ENCODE measurements around the gene RABEP2.

Gene RABEP2

GRCh38 chr16:28925386-28926228 is 569 bp upstream of the RABEP2 start:
- Mint-ChIP-seq H3K27me3 (no peaks in the 10 kb centered on the region), H3K36me3 (peaks cover 12% of the 10 kb centered on the region), H3K4me1 (peaks cover 28% of the 10 kb centered on the region), H3K9me3 (no peaks in the 10 kb centered on the region), H3K4me3 (peak overlapping the region; percentile 94), H3K27ac (peak overlapping the region; percentile 99)
- peak; percentile 90 for DNase-seq
- CTCF ChIA-PET = interaction anchor here (0.6 to 2.0 kb wide), 3 partner anchors 11 to 20 kb away, joined by 3 to 8 read pairs (median 4); no protein-coding TSS in a partner anchor

- H3K9me3 Mint-ChIP-seq = no peaks in the 10 kb centered on the region
- peak overlapping the region; percentile 94 for H3K4me3 Mint-ChIP-seq
- peaks cover 25% of the 10 kb centered on the region for H3K4me1 Mint-ChIP-seq
- CTCF ChIA-PET = no interaction called here
- peak overlapping the region; percentile 99 for H3K27ac Mint-ChIP-seq
- no peak for DNase-seq
- H3K27me3 Mint-ChIP-seq = no peaks in the 10 kb centered on the region
- peaks cover 16% of the 10 kb centered on the region for H3K36me3 Mint-ChIP-seq
These were observed 658 bp downstream of the RABEP2 start for GRCh38 chr16:28924399-28924761.

- H3K36me3 Mint-ChIP-seq = peaks cover 19% of the 10 kb centered on the region
- H3K27ac Mint-ChIP-seq = peak overlapping the region; percentile 99
- H3K27me3 Mint-ChIP-seq = no peaks in the 10 kb centered on the region
- CTCF ChIA-PET = interaction anchor here (1.4 to 1.8 kb wide), 2 partner anchors 13 to 21 kb away, joined by 4 to 10 read pairs; no protein-coding TSS in a partner anchor
- DNase-seq = no peak
- peaks cover 25% of the 10 kb centered on the region for H3K4me1 Mint-ChIP-seq
- peak overlapping the region; percentile 94 for H3K4me3 Mint-ChIP-seq
- H3K9me3 Mint-ChIP-seq = no peaks in the 10 kb centered on the region
These were observed 1.2 kb downstream of the RABEP2 start for GRCh38 chr16:28923652-28924398.

- Mint-ChIP-seq H3K27ac (peak overlapping the region; percentile 74), H3K9me3 (no peaks in the 10 kb centered on the region), H3K4me3 (peak overlapping the region; percentile 36), H3K27me3 (no peaks in the 10 kb centered on the region), H3K4me1 (peaks cover 25% of the 10 kb centered on the region), H3K36me3 (peaks cover 19% of the 10 kb centered on the region)
- no peak for DNase-seq
- CTCF ChIA-PET = interaction anchor here (0.8 to 1.8 kb wide), 4 partner anchors 13 to 49 kb away, joined by 3 to 10 read pairs (median 4); no protein-coding TSS in a partner anchor
These were observed 1.8 kb downstream of the RABEP2 start for GRCh38 chr16:28923231-28923587.

GRCh38 chr16:28918698-28919097 is 6.3 kb downstream of the RABEP2 start:
- peaks cover 25% of the 10 kb centered on the region for H3K36me3 Mint-ChIP-seq
- H3K27me3 Mint-ChIP-seq = no peaks in the 10 kb centered on the region

GRCh38 chr16:28917095-28917494 is 7.9 kb downstream of the RABEP2 start:
- no peaks in the 10 kb centered on the region for H3K4me1 Mint-ChIP-seq
- H3K27me3 Mint-ChIP-seq = no peaks in the 10 kb centered on the region
- H3K27ac Mint-ChIP-seq = peak overlapping the region; percentile 65
- no peak overlapping the region for H3K4me3 Mint-ChIP-seq
- peaks cover 31% of the 10 kb centered on the region for H3K36me3 Mint-ChIP-seq
- CTCF ChIA-PET = interaction anchor here (0.7 kb wide), 1 partner anchor 14 kb away, joined by 3 read pairs; no protein-coding TSS in a partner anchor
- no peaks in the 10 kb centered on the region for H3K9me3 Mint-ChIP-seq
- no peak for DNase-seq

More at GRCh38 chr16:28918698-28919097, 6.3 kb downstream of the RABEP2 start:
- Mint-ChIP-seq H3K9me3 (no peaks in the 10 kb centered on the region), H3K4me1 (peaks cover 4% of the 10 kb centered on the region), H3K4me3 (no peak overlapping the region), H3K27ac (no peak overlapping the region)
- CTCF ChIA-PET = interaction anchor here (1.8 kb wide), 1 partner anchor 26 kb away, joined by 4 read pairs; no protein-coding TSS in a partner anchor
- no peak for DNase-seq

- H3K27ac Mint-ChIP-seq = no peak overlapping the region
- DNase-seq = no peak
- no peaks in the 10 kb centered on the region for H3K27me3 Mint-ChIP-seq
These were observed 9.9 kb downstream of the RABEP2 start for GRCh38 chr16:28915181-28915580.

GRCh38 chr16:28913946-28914724 is 10.9 kb downstream of the RABEP2 start:
- Mint-ChIP-seq H3K4me3 (no peak overlapping the region), H3K4me1 (no peaks in the 10 kb centered on the region), H3K9me3 (no peaks in the 10 kb centered on the region), H3K36me3 (peaks cover 23% of the 10 kb centered on the region), H3K27me3 (no peaks in the 10 kb centered on the region), H3K27ac (no peak overlapping the region)
- CTCF ChIA-PET = no interaction called here
- no peak for DNase-seq

More at GRCh38 chr16:28915181-28915580, 9.9 kb downstream of the RABEP2 start:
- CTCF ChIA-PET = interaction anchor here (0.7 kb wide), 1 partner anchor 365 kb away, joined by 3 read pairs; no protein-coding TSS in a partner anchor
- Mint-ChIP-seq H3K4me3 (no peak overlapping the region), H3K4me1 (no peaks in the 10 kb centered on the region), H3K9me3 (no peaks in the 10 kb centered on the region), H3K36me3 (peaks cover 30% of the 10 kb centered on the region)

- H3K27ac Mint-ChIP-seq = no peak overlapping the region
- H3K36me3 Mint-ChIP-seq = peaks cover 24% of the 10 kb centered on the region
- no peak overlapping the region for H3K4me3 Mint-ChIP-seq
- CTCF ChIA-PET = no interaction called here
- H3K27me3 Mint-ChIP-seq = no peaks in the 10 kb centered on the region
- no peak for DNase-seq
- no peaks in the 10 kb centered on the region for H3K4me1 Mint-ChIP-seq
- H3K9me3 Mint-ChIP-seq = no peaks in the 10 kb centered on the region
These were observed 12.5 kb downstream of the RABEP2 start for GRCh38 chr16:28912558-28912957.

- no peak for DNase-seq
- CTCF ChIA-PET = interaction anchor here (0.6 to 1.7 kb wide), 2 partner anchors 12 to 35 kb away, joined by 3 to 4 read pairs; no protein-coding TSS in a partner anchor
- no peaks in the 10 kb centered on the region for H3K4me1 Mint-ChIP-seq
- H3K9me3 Mint-ChIP-seq = no peaks in the 10 kb centered on the region
- H3K36me3 Mint-ChIP-seq = peaks cover 19% of the 10 kb centered on the region
- H3K27me3 Mint-ChIP-seq = no peaks in the 10 kb centered on the region
- H3K4me3 Mint-ChIP-seq = no peak overlapping the region
- no peak overlapping the region for H3K27ac Mint-ChIP-seq
These were observed 14.7 kb downstream of the RABEP2 start for GRCh38 chr16:28910086-28911031.

GRCh38 chr16:28905800-28906372 is 19.2 kb downstream of the RABEP2 start:
- Mint-ChIP-seq H3K4me3 (no peak overlapping the region), H3K27ac (no peak overlapping the region), H3K4me1 (peaks cover under 1% of the 10 kb centered on the region), H3K9me3 (no peaks in the 10 kb centered on the region), H3K36me3 (peaks cover 5% of the 10 kb centered on the region), H3K27me3 (no peaks in the 10 kb centered on the region)
- CTCF ChIA-PET = no interaction called here
- DNase-seq = no peak

GRCh38 chr16:28905229-28905754 is 19.7 kb downstream of the RABEP2 start:
- Mint-ChIP-seq H3K36me3 (peaks cover 5% of the 10 kb centered on the region), H3K27ac (peak overlapping the region; percentile 45), H3K27me3 (no peaks in the 10 kb centered on the region), H3K9me3 (no peaks in the 10 kb centered on the region), H3K4me1 (peaks cover 5% of the 10 kb centered on the region), H3K4me3 (no peak overlapping the region)
- DNase-seq = no peak
- CTCF ChIA-PET = no interaction called here
